ENCODE results near the gene TSHB. TPM values are rescaled to one million over a fixed set of nuclear protein-coding genes. Genes with fewer than 3 reads are reported as not detected.
"Not testable (repeated sequence)": the region's sequence is repeated elsewhere in the genome, so short reads cannot be mapped to it uniquely, and the experiment has no call there.

Gene TSHB
- polyA plus RNA-seq (ENCODE audit: insufficient read length in 3 of 3) = under 1 TPM in 2 of 3 donors, not detected in 1; 0.20 to 0.54 TPM
- long read RNA-seq, donor 1 = 0 reads
- long read RNA-seq, donor 2 = 0 reads
- long read RNA-seq, donor 3 = 0 reads
- long read RNA-seq, donor 4, partial matches to known transcripts = 0 of 23 reads
- long read RNA-seq, donor 4, other reads (novel, unspliced or antisense) = 23 of 23 reads
- long read RNA-seq, donor 5 = 0 reads
- long read RNA-seq, donor 6 = 0 reads
- long read RNA-seq, donor 7 = 0 reads
- long read RNA-seq, donor 8 = 0 reads
- long read RNA-seq, donor 9 = 0 reads
- long read RNA-seq, donor 10 = 0 reads
- long read RNA-seq, donor 11 = 0 reads
- long read RNA-seq, donor 12 = 0 reads
- long read RNA-seq, donor 13 = 0 reads
- long read RNA-seq, donor 14 = 0 reads
- long read RNA-seq, donor 15 = 0 reads
- long read RNA-seq, donor 16 = 0 reads

GRCh38 chr1:115029526-115029925, at the start of gene TSHB:
TSS of gene TSHB (plus strand) at chr1:115029826. CDS start at chr1:115033363, 3,537 bp downstream.
- DNase-seq (ENCODE audit: extremely low read depth in 1 of 11, low read depth in 9 of 11, low spot score in 4 of 11) = no peak

DNA sequence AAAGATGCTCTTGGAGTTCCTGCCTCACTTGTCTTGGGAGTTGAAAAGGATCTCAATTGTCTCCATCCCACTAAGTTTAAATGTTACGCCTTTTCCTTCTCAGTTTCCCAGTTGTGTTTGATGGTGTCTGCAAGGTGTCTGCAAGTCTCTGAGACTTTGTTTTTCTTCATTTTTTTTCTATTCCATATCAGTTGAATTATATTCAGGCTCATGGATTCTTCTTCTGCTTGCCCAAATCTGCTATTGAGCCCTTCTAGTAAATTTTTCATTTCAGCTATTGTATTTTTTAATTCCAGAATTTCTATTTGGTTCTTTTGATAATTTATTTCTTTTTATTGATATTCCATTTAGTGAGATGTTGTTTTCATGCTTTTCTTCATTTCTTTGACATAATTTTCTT, 47.4 kb upstream of the TSHB start:
- no peak for DNase-seq (ENCODE audit: extremely low read depth in 1 of 11, low read depth in 9 of 11, low spot score in 4 of 11)

DNA sequence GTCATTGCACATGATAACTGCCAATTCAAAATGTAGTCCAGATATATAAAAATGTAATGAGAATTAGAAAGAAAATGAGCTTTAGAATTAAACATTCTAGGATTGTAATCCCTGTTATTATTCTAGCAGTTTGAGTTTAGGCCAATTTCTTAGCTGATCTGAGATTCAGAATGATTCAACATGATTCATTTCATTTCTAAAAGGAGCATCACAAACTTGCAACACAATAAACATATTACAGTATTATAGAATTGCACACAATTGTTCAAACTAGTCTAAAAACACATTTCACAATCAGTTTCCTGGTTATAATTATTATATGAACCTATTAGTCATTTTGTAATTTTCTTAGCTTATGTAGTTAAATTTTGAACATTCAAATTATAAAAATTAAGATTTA, 43.3 kb upstream of the TSHB start:
- DNase-seq (ENCODE audit: extremely low read depth in 1 of 11, low read depth in 9 of 11, low spot score in 4 of 11) = no peak

DNA sequence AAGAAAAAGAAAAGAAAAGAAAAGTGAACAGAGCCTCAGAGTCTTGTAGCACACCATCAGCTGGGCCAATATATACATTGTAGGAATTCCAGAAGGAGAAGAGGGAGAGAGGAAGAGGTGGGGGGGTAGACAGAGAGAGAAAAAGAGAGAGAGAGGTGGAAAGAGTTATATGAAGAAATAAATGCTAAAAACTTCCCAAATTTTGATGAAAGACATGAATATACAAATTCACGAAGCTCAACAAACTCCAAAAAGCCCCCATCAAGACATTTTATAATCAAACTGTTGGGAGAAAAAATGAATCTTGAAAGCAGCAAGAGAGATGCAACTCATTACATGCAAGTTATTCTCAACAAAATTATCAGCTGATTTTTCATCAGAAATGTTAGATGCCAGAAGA, 41.5 kb upstream of the TSHB start:
- DNase-seq (ENCODE audit: extremely low read depth in 1 of 11, low read depth in 9 of 11, low spot score in 4 of 11) = no peak

GRCh38 chr1:114997510-114998289, 31.9 kb upstream of the TSHB start:
- DNase-seq (ENCODE audit: extremely low read depth in 1 of 11, low read depth in 9 of 11, low spot score in 4 of 11) = no peak

- DNase-seq (ENCODE audit: extremely low read depth in 1 of 11, low read depth in 9 of 11, low spot score in 4 of 11) = no peak
These were observed 23.4 kb upstream of the TSHB start for GRCh38 chr1:115006191-115006590.

- DNase-seq (ENCODE audit: extremely low read depth in 1 of 11, low read depth in 9 of 11, low spot score in 4 of 11) = no peak
These were observed 17.6 kb upstream of the TSHB start for GRCh38 chr1:115012006-115012405.

DNA sequence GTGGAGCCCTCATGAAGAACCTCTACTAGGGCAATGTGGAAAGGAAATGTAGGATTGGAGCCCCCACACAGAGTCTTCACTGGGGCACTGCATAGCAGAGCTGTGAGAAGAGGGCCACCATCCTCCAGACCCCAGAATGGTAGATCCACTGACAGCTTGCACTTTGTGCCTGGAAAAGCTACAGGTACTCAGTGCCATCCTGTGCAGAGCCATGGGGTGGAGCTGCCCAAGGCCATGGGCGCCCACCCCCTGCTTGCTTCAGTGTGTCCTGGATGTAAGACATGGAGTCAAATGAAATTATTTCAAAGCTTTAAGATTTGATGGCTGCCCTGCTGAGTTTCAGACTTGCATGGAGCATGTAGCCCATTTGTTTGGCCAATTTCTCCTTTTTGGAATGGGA, 17.2 kb upstream of the TSHB start:
- DNase-seq (ENCODE audit: extremely low read depth in 1 of 11, low read depth in 9 of 11, low spot score in 4 of 11) = no peak

DNA sequence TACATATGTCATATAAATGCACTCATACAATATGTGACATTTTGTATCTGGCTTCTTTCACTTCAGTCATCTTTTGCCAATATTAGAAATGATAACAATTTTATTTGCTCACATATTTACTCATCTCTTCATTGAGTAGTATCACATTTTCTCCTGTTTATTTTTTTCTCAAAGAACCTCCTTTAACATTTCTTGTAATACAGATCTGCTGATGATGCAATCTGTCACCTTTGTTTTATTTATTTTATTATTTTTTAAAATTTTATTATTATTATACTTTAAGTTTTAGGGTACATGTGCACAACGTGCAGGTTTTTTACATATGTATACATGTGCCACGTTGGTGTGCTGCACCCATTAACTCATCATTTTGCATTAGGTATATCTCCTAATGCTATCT, 15.8 kb upstream of the TSHB start:
- no peak for DNase-seq (ENCODE audit: extremely low read depth in 1 of 11, low read depth in 9 of 11, low spot score in 4 of 11)

GRCh38 chr1:115019549-115019948, 10.1 kb upstream of the TSHB start:
- not testable (repeated sequence) for DNase-seq (ENCODE audit: extremely low read depth in 1 of 11, low read depth in 9 of 11, low spot score in 4 of 11)

DNA sequence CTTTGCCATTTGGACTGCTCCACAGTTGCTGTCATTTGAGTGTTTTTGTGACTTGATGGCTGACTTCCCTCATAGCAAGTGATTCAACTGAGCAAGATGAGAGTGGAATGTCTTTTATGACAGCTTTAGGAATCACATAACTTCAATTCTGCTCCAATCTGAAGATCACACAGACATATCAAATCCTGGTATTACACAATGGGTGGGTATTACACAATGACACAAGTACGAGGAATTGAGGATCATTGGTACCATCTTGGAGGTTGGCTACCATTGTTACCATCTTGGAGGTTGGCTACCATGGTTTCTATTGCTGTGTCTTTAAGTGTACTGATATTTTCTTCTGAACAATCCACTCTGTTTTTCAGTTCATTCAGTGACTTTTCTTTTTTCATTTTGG, 8.5 kb upstream of the TSHB start:
- DNase-seq (ENCODE audit: extremely low read depth in 1 of 11, low read depth in 9 of 11, low spot score in 4 of 11) = no peak

DNA sequence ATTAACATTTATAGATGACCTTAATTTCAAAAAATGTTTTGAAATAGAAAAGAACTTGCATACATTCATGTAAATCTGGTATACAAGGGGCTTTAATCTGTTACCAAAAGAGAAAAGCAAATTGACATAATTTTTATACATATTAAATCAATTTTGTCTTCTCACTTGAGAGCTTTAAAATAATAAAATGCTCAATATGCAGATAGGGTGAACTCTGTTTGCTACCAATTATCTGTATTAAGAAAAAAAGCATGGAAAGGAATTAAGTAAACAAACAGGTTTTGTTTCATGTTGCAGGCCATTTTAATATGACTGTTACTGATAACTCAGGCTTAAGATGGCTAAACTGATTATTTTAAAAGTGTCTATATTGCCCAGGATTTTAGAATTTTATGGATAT, 6.0 kb upstream of the TSHB start:
- no peak for DNase-seq (ENCODE audit: extremely low read depth in 1 of 11, low read depth in 9 of 11, low spot score in 4 of 11)

DNA sequence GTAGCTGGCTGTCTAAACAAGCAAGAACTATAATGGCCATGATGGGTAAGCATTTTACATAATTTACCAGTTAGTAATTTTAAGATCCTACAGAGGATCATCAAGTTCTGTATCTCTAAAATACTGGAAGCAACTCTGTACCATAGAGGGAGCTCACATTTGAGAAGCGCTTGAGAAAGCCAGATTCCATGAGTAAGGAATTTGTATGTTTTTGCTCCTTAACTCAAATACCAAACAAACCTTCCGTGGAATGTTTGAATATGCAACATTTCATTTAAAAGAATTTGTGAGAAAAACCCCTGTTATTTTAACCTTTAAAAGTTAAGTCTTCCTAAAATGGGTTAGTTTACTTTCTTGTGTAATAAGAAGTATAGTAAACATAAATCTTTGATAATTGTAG, 2.0 kb downstream of the TSHB start:
- no peak for DNase-seq (ENCODE audit: extremely low read depth in 1 of 11, low read depth in 9 of 11, low spot score in 4 of 11)

GRCh38 chr1:115035652-115036051, 6.0 kb downstream of the TSHB start:
- no peak for DNase-seq (ENCODE audit: extremely low read depth in 1 of 11, low read depth in 9 of 11, low spot score in 4 of 11)

DNA sequence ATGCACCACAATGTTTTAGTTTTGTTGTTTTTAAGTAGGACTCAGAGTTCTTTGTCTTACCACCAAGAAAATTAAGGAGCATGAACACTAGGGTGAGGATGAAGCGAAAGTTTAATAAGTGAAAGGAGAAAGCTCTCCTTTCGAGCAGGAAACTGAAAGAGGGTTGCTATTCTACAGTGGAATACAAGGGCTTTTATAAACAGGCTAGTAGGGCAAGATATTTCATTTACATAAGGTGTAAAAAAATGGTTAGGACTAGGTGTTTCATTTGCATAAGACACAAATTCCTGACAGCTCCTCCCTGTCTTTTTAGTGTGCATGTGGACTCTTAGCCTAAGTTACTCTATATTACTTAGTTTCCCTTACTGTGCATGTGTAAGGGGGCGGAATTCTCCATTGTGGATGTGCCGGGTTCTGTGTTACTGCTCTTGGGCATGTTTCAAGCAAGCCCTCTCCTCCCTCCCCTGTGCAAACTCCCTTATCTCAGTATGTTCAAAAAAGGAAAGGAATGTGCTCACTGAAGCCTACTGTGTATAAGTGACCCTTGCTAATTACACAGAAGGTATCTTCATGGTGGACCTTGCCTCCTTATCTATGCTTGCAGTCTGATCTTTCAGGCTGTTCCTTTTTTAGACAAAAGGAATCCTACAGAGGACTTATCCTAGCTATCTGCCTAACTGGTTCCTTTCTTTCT, 7.3 kb downstream of the TSHB start:
- no peak for DNase-seq (ENCODE audit: extremely low read depth in 1 of 11, low read depth in 9 of 11, low spot score in 4 of 11)

DNA sequence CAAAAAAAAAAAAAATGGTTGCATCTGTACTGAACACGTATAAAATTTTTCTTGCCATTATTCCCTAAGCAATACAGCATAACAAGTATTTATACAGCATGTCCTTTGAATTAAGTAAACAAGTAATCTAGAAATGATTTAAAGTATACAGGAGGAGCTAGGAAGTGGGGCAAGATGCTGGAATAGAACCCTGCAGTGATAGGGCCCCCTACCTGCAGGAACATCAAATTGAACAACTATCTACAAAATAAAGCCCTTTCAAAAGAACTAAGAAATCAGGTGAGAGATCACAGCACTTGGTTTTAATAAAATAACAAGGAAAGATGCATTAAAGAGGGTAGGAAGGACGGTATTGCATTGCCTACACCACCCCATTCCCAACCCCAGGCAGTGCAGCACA, 10.9 kb downstream of the TSHB start:
- DNase-seq (ENCODE audit: extremely low read depth in 1 of 11, low read depth in 9 of 11, low spot score in 4 of 11) = no peak

DNA sequence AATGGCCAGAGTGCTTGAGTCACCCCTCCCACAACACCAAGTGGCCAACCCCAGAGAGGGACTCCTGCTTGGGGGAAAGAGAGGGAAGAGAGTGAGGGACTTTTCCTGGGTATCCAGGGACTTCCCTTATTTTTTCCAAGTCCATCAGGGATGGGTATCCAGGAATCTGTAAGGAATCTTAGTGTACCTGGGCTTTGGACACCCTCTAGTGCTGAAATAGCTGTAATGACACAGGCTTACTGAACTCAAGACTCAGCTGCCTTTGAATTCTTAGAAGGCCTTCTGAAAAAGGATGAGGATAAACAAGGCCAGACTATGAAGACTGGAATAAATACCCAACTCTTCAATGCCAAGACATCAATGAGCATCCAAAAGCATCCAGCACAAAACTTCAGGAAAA, 12.0 kb downstream of the TSHB start:
- DNase-seq (ENCODE audit: extremely low read depth in 1 of 11, low read depth in 9 of 11, low spot score in 4 of 11) = no peak

DNA sequence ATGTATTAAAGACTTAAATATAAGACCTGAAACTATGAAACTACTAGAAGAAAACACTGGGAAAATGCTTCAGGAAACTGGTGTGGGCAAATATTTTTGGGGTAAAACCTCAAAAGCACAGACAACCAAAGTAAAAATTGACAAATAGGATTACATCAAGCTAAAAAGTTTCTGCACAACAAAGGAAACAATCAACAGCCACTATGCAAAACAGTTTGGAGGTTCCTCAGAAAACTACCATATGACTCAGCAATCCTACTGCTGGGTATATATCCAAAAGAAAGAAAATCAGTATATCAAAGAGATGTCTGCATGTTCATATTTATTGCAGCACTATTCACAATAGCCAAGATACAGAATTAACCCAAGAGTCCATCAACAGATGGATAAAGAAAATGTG, 17.1 kb downstream of the TSHB start:
- DNase-seq (ENCODE audit: extremely low read depth in 1 of 11, low read depth in 9 of 11, low spot score in 4 of 11) = no peak

GRCh38 chr1:115051850-115052249, 22.2 kb downstream of the TSHB start:
- no peak for DNase-seq (ENCODE audit: extremely low read depth in 1 of 11, low read depth in 9 of 11, low spot score in 4 of 11)
